Effector memory CD4-positive, alpha-beta T cell (primary cell): ENCODE data around the gene SCG3.

Experiments
- DNase-seq, 3 donors: peaks; one replicate each; pipeline ENCODE4 v3.0.0-alpha.2; 2020
- H3K27ac ChIP-seq: 2 replicates; pipeline ENCODE4 v1.7.0; 2013; ENCODE audit warnings: mild to moderate bottlenecking, low read length, moderate library complexity; ENCODE audit not compliant: insufficient read depth, poor library complexity, severe bottlenecking
- H3K27me3 ChIP-seq: replicated peaks from 2 replicates; pipeline ENCODE4 v1.7.0; 2013; ENCODE audit warnings: mild to moderate bottlenecking, low read length; ENCODE audit not compliant: insufficient read depth, control insufficient read depth, poor library complexity, severe bottlenecking
- H3K36me3 ChIP-seq: 2 replicates; pipeline ENCODE4 v1.7.0; 2013; ENCODE audit warnings: mild to moderate bottlenecking, low read length, moderate library complexity; ENCODE audit not compliant: control insufficient read depth, insufficient read depth
- H3K4me1 ChIP-seq: 2 replicates; pipeline ENCODE4 v1.7.0; 2013; ENCODE audit warnings: low read length, mild to moderate bottlenecking; ENCODE audit not compliant: control insufficient read depth, insufficient read depth, poor library complexity, severe bottlenecking
- H3K4me3 ChIP-seq: 2 replicates; pipeline ENCODE4 v1.7.0; 2013; ENCODE audit warnings: low read length, low read depth, mild to moderate bottlenecking; ENCODE audit not compliant: insufficient read depth, poor library complexity, severe bottlenecking
- H3K9me3 ChIP-seq: 2 replicates; pipeline ENCODE4 v1.7.0; 2013; ENCODE audit warnings: mild to moderate bottlenecking, low read length, moderate library complexity; ENCODE audit not compliant: control insufficient read depth

The SCG3 gene

DNA sequence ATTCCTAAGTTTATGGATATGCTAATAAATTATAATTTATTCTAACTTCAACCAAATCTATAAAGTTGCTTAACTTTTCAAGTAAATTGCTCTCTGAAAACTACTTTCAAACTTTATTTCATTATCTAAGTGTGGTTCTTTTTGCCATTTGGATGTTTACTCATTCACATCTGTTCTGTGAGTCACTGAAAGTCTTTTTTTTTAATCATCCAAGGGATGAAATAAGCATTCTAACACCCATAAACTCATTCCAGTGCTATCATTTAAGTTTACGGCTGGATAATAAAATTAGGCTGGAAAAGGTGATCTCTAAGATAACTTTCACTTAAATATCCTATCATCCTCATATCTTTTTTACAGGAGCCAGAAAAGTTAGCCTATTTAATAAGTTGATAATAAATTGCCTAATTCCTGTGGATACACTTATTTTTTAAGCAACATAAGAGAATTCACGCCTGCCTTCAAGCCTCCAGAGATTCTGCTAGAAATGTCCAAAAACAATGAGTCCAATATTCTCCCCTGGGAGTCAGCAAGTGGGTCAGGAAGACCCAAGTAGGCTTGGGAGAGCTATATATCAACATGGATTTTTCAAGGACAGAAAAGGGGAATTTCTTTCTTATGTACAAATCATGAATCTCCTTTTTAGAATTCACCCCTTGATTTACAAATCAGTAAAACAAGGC lies 25.8 kb downstream of the SCG3 start:
- DNase-seq, result no peak
- H3K4me3 ChIP-seq, result no peak overlapping the region
- no peaks in the 10 kb centered on the region for H3K36me3 ChIP-seq
- H3K4me1 ChIP-seq, result no peaks in the 10 kb centered on the region
- no peaks in the 10 kb centered on the region for H3K27me3 ChIP-seq
- H3K9me3 ChIP-seq, result no peaks in the 10 kb centered on the region
- no peak overlapping the region for H3K27ac ChIP-seq

DNA sequence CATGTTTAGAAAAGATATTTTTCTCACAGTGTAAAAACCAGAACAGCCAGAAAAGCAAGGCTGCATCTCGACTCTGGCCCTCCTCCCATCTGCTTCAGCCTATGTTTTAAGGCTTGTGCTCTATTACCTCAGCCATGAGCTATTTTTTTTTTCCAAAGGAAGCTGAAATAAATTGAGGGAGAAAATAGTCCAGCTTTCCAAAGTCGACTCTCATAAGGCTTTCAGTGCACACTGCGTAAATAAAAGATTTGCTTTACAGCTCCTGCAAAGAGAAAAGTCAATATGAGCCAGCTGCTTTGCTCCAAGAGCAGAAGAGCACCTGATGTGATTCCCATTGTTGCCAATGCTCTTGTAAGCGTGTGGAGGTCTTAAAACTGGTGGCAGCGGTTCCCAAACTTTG lies 26.7 kb downstream of the SCG3 start:
- Histone ChIP-seq H3K36me3 (no peaks in the 10 kb centered on the region), H3K4me1 (no peaks in the 10 kb centered on the region), H3K9me3 (no peaks in the 10 kb centered on the region), H3K4me3 (no peak overlapping the region), H3K27me3 (no peaks in the 10 kb centered on the region), H3K27ac (no peak overlapping the region)
- DNase-seq, result no peak

DNA sequence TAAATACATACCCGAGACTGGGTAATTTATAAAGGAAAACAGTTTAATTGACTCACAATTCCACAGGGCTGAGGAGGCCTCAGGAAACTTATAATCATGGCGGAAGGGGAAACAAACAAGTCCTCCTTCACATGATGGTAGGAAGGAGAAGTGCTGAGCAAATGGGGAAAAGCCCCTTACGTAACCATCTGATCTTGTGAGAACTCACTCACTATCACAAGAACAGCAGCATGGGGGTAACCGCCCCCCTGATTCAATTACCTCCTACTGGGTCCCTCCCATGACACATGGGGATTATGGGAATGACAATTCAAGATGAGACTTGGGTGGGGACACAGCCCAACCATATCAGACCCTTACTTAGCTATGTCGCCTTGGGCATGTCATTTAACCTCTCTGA lies 27.7 kb downstream of the SCG3 start:
- H3K4me1 ChIP-seq, result no peaks in the 10 kb centered on the region
- no peaks in the 10 kb centered on the region for H3K9me3 ChIP-seq

DNA sequence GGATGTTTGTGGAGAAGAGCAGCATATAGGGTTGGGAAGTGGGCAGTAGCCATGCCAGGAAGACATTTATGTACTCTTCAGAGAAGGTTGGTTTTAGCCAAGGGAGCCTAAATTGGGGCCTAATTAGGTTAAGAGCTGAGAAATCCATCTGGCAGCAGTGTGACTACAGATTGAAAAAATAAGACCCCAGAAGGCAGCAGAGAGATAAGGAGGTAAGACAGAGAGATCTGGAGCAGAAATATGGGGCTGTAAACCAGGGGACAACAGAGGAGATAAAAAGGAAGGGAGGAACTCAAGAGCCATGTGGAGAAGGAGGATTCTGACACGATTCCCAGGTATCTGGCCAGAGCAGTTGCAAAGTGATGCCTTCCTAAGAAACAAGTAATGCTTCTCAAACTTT lies 32.9 kb downstream of the SCG3 start:
- no peaks in the 10 kb centered on the region for H3K9me3 ChIP-seq
- no peaks in the 10 kb centered on the region for H3K27me3 ChIP-seq
- H3K4me1 ChIP-seq, result no peaks in the 10 kb centered on the region
- DNase-seq, result no peak
- no peaks in the 10 kb centered on the region for H3K36me3 ChIP-seq
- H3K4me3 ChIP-seq, result no peak overlapping the region
- no peak overlapping the region for H3K27ac ChIP-seq

More for the DNA sequence above, 27.7 kb downstream of the SCG3 start:
- no peaks in the 10 kb centered on the region for H3K36me3 ChIP-seq
- DNase-seq, result no peak
- H3K27ac ChIP-seq, result no peak overlapping the region
- H3K4me3 ChIP-seq, result no peak overlapping the region
- H3K27me3 ChIP-seq, result no peaks in the 10 kb centered on the region

DNA sequence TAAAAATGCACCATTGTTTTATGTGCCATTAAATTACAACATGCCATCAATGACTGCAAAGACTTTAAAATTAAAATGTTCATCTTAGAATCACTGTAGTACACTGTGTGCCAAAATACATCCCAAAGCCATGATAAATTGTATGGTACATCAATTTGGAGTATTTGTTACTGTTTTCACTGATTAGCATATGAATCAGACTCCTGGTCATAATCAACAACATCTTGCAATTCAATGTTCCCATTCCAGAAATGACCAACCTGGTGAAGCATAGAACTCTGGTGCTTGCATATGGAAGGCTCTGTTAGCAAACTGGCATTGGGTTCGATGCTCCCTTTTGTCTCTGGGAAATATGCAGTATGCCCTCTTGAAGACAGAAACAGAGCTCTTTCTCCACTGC lies 33.6 kb downstream of the SCG3 start:
- no peak overlapping the region for H3K27ac ChIP-seq

DNA sequence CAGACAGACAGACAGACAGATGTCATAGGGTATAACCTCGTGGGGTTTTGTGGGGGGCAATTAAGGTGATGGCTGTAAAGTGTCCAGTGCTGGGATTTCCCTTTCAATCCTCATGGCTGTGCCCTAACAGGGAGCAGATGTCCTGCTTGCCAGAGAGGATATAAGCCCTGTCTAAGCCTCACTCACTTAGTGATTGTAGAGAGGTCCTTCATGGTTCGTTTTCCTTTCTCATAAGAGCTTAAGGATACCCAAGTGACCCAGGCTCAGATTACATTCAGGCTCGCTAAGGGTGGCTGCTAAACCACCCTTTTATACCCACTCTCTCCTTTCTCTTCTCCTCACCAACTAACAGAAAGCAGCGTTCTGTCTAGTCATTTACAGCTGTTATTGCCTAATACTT lies 36.9 kb downstream of the SCG3 start:
- H3K27me3 ChIP-seq, result no peaks in the 10 kb centered on the region
- peaks cover 11% of the 10 kb centered on the region for H3K36me3 ChIP-seq
- no peaks in the 10 kb centered on the region for H3K9me3 ChIP-seq
- no peak for DNase-seq
- no peak overlapping the region for H3K4me3 ChIP-seq
- H3K4me1 ChIP-seq, result no peaks in the 10 kb centered on the region
- H3K27ac ChIP-seq, result no peak overlapping the region

More for the DNA sequence above, 33.6 kb downstream of the SCG3 start:
- H3K9me3 ChIP-seq, result no peaks in the 10 kb centered on the region
- H3K27me3 ChIP-seq, result no peaks in the 10 kb centered on the region
- H3K36me3 ChIP-seq, result no peaks in the 10 kb centered on the region
- DNase-seq, result no peak
- H3K4me3 ChIP-seq, result no peak overlapping the region
- H3K4me1 ChIP-seq, result no peaks in the 10 kb centered on the region

DNA sequence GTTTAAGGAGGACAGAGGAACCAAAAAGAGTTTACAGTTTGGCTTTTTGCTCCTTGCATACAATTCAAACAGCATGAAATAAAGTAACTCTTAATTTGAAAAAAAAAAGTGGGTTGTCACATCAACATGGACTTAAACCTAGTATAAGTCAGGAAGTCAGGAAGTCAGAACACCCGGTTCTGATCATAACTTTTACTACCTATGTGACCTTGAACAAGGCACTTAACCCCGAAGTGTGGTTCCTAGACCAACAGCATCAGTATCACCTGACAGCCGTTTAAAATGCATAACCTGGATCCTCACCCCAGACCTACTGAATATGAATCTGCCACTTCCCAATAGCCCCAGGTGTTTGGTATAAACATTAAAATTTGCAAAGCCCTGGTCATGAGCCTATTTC lies 37.4 kb downstream of the SCG3 start:
- peaks cover 11% of the 10 kb centered on the region for H3K36me3 ChIP-seq
- H3K4me1 ChIP-seq, result no peaks in the 10 kb centered on the region
- DNase-seq, result no peak

DNA sequence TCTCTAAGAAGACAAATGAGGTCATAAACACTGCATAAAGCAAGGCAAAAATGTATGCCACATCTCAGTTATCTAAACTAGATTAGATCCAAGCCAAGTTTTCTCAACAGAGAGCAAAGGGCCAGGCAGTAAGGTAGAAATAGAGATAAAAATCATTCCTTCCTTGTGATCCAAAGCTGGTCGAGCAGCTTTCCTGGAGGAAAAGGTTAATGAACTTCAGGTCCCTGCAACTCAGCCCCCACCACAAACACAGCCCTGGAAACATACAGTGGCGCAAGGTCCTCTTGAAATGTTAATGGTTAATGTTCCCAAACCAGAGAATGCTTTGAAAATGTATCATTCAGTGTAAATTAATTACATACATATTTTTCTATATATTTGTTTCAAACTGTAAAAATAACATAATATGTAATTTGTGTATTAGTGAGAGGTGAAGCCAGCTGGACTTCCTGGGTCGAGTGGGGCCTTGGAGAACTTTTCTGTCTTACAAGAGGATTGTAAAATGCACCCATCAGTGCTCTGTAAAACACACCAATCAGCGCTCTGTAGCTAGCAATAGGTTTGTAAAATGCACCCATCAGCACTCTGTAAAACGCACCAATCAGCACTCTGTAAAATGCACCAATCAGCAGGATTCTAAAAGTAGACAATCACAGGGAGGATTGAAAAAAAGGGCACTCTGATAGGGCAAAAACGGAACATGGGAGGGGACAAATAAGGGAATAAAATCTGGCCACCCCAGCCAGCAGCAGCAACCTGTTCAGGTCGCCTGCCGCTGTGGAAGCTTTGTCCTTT lies 39.1 kb downstream of the SCG3 start:
- peaks cover 11% of the 10 kb centered on the region for H3K36me3 ChIP-seq
- no peak overlapping the region for H3K27ac ChIP-seq
- no peaks in the 10 kb centered on the region for H3K27me3 ChIP-seq
- peaks cover 9% of the 10 kb centered on the region for H3K4me1 ChIP-seq
- no peak for DNase-seq
- H3K4me3 ChIP-seq, result no peak overlapping the region
- H3K9me3 ChIP-seq, result no peaks in the 10 kb centered on the region

More for the DNA sequence above, 37.4 kb downstream of the SCG3 start:
- Histone ChIP-seq H3K27ac (no peak overlapping the region), H3K27me3 (no peaks in the 10 kb centered on the region), H3K4me3 (no peak overlapping the region), H3K9me3 (no peaks in the 10 kb centered on the region)

DNA sequence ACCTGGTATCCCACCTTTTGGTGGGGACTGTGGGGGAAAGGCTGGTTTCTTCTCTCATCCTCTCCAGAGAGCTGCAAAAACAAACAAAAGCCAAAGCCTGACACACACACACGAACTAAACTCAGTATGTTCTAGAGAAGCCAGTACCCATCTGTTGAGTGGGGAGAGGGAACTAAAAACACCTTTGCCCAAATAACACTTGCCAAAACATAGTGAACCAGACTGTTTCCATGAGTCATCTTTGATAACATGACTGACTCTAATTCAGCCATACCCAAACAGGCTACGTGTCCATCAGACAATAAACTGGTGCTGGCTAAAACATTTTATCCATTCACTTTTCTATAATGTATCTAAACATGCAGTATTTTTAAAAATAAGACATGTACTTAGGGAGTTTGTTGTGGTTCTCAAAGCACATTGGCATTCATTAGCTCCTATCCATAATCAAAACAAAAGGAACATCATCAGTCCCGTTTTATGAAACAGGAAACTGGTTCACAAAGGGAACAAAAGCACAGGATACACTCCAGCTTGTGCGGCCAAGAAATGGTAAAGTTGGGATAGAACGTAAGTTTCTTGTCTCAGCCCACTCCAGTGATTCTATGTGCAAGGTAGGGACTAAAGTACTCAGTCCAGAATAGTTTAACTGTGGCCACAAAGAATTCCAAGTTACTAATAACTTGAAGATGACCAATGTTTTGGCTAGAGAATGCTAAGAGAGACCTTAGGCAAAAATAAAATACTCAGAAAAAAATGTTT lies 40.1 kb downstream of the SCG3 start:
- no peak overlapping the region for H3K27ac ChIP-seq
- DNase-seq, result no peak
- peaks cover 9% of the 10 kb centered on the region for H3K4me1 ChIP-seq
- H3K36me3 ChIP-seq, result peaks cover 11% of the 10 kb centered on the region
- no peak overlapping the region for H3K4me3 ChIP-seq
- no peaks in the 10 kb centered on the region for H3K27me3 ChIP-seq
- no peaks in the 10 kb centered on the region for H3K9me3 ChIP-seq

DNA sequence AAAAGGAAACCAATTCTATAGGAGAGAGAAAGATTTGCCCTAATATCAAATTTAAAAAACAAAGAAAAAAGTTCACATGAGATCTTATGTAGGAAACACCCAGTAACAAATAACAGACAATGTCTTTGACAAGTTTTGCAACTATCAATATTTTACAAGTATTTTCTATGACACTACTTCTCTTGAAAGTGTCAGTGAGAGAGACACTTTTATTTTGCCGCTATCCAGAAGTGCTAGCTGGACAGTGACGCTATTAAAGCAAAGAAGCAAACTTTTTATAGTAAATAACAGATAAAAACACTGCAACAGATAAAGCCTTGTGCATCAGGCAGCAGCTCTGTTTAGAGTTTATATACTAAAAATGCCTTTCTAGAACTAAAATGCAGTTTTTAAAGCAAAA lies 42.9 kb downstream of the SCG3 start:
- peaks cover 9% of the 10 kb centered on the region for H3K4me1 ChIP-seq
- DNase-seq, result no peak
- no peaks in the 10 kb centered on the region for H3K9me3 ChIP-seq
- H3K36me3 ChIP-seq, result peaks cover 11% of the 10 kb centered on the region
- no peak overlapping the region for H3K4me3 ChIP-seq
- H3K27ac ChIP-seq, result no peak overlapping the region
- H3K27me3 ChIP-seq, result no peaks in the 10 kb centered on the region
